OCI-LY7 (cell line): ENCODE measurements around the gene C15orf39. TPM values are rescaled to one million over a fixed set of nuclear protein-coding genes. Genes with fewer than 3 reads are reported as not detected.

ENCODE experiments used
- BruUV-seq: library from RNA; stranded (reverse); fragments of 400-500 nt; replicated peaks from 2 replicates; lab custom pipeline; 2021; lab: Mats Ljungman, UMichigan
- CTCF ChIA-PET: fragments of 300-600 bp; sonication (Branson Sonifier 250); formaldehyde crosslinking; loops from one replicate; lab custom pipeline; 2022; ENCODE audit warnings: antibody characterized with exemption; ENCODE audit not compliant: unreplicated experiment; lab: Charles Lee
- POLR2A ChIA-PET: fragments of 300-600 bp; sonication (Branson Sonifier 250); formaldehyde crosslinking; loops from one replicate; lab custom pipeline; 2022; ENCODE audit warnings: antibody characterized with exemption; lab: Charles Lee
- DNase-seq: peaks from one replicate; pipeline ENCODE4 v3.0.0-alpha.2; 2015; ENCODE audit warnings: low spot score
- H2AFZ ChIP-seq: fragments of 200-600 bp; sonication (generic), shearing (Covaris generic); 2 replicates; pipeline ENCODE4 v1.6.1; 2014; ENCODE audit warnings: mild to moderate bottlenecking, antibody characterized with exemption, low read length, moderate library complexity
- H3K27ac ChIP-seq: fragments of 200-600 bp; sonication (generic); 2 replicates; pipeline ENCODE4 v1.5.1; 2014; ENCODE audit warnings: mixed run types, low read depth, mild to moderate bottlenecking, moderate library complexity, low read length, inconsistent platforms; ENCODE audit not compliant: poor library complexity, severe bottlenecking
- H3K36me3 ChIP-seq: fragments of 200-600 bp; sonication (generic); 2 replicates; pipeline ENCODE4 v1.6.1; 2014; ENCODE audit warnings: mild to moderate bottlenecking, antibody characterized with exemption, low read length, moderate library complexity, mixed read lengths; ENCODE audit not compliant: insufficient read depth
- H3K4me1 ChIP-seq: fragments of 200-600 bp; sonication (generic); 2 replicates; pipeline ENCODE4 v1.5.1; 2014; ENCODE audit warnings: mild to moderate bottlenecking, low read length; ENCODE audit not compliant: insufficient read depth, poor library complexity, severe bottlenecking
- H3K4me2 ChIP-seq: fragments of 200-600 bp; sonication (generic); 2 replicates; pipeline ENCODE4 v1.6.1; 2014; ENCODE audit warnings: mild to moderate bottlenecking, low read length
- H3K4me3 ChIP-seq: fragments of 200-600 bp; sonication (generic); 2 replicates; pipeline ENCODE4 v1.5.1; 2014; ENCODE audit warnings: mild to moderate bottlenecking, low read depth, low read length; ENCODE audit not compliant: poor library complexity, severe bottlenecking
- H3K79me2 ChIP-seq: fragments of 200-600 bp; sonication (generic); 2 replicates; pipeline ENCODE4 v1.6.1; 2016; ENCODE audit warnings: low read depth, mild to moderate bottlenecking, low read length, moderate library complexity, mixed read lengths; ENCODE audit not compliant: insufficient read depth
- H3K9me2 ChIP-seq: fragments of 200-600 bp; sonication (generic); 2 replicates; pipeline ENCODE4 v1.6.1; 2016; ENCODE audit warnings: mild to moderate bottlenecking, low read length, mixed read lengths; ENCODE audit not compliant: insufficient read depth
- H3K9me3 ChIP-seq: fragments of 200-600 bp; sonication (generic); 2 replicates; pipeline ENCODE4 v1.6.1; 2014; ENCODE audit warnings: mild to moderate bottlenecking, mixed run types, low read length, mixed read lengths
- H4K20me1 ChIP-seq: fragments of 200-600 bp; sonication (generic); 2 replicates; pipeline ENCODE4 v1.6.1; 2014; ENCODE audit warnings: mild to moderate bottlenecking, antibody characterized with exemption, low read length, moderate library complexity, mixed read lengths; ENCODE audit not compliant: insufficient read depth
- CTCF ChIP-seq: fragments of 200-600 bp; sonication (generic); conservative IDR thresholded peaks from 2 replicates; pipeline ENCODE4 v1.5.1; 2014; ENCODE audit warnings: mild to moderate bottlenecking, antibody characterized with exemption, low read length, moderate library complexity, mixed read lengths
- EZH2phosphoT487 ChIP-seq: fragments of 200-600 bp; sonication (generic); IDR thresholded peaks from 2 replicates; pipeline ENCODE4 v1.6.1; 2018; ENCODE audit warnings: low read depth, borderline replicate concordance, mild to moderate bottlenecking, mixed run types, antibody characterized with exemption, low read length, moderate library complexity, mixed read lengths
- intact Hi-C: fragments of 100-400 bp; cut with micrococcal nuclease; formaldehyde crosslinking; loops from one replicate; pipeline ENCODE4 v1.10.0; 2022; ENCODE audit not compliant: unreplicated experiment
- total RNA-seq, 2 experiments: library from RNA; depleted of rRNA in 1 of 2; stranded (reverse); fragments of >200 nt in 1 of 2; shearing (Covaris generic) in 1 of 2; gene quantifications; 2 replicates each; pipeline ENCODE4 v1.2.3, GENCODE V29; 2014 to 2022

Gene C15orf39
- total RNA-seq, 2 experiments from 2014 or later, result 26.5 to 50.2 TPM

- DNase-seq, result no peak
- H2AFZ ChIP-seq, result no peak overlapping the region
- H3K9me3 ChIP-seq, result no peaks in the 10 kb centered on the region
- H3K4me2 ChIP-seq, result no peak overlapping the region
- no peak overlapping the region for H3K27ac ChIP-seq
- H3K36me3 ChIP-seq, result peaks cover 92% of the 10 kb centered on the region
- H3K79me2 ChIP-seq, result peaks cover 79% of the 10 kb centered on the region
- H3K9me2 ChIP-seq, result no peaks in the 10 kb centered on the region
- peaks cover 20% of the 10 kb centered on the region for H3K4me1 ChIP-seq
- H3K4me3 ChIP-seq, result no peak overlapping the region
- TF ChIP-seq EZH2phosphoT487 (no peak), CTCF (no peak)
- BruUV-seq, result no TSS peak
- CTCF ChIA-PET, result no interaction called here
- intact Hi-C loops, result no loop called here
- POLR2A ChIA-PET, result interaction anchor here (1.4 to 1.7 kb wide), 2 partner anchors 12 to 185 kb away, joined by 3 read pairs; no protein-coding TSS in a partner anchor
- peaks cover 37% of the 10 kb centered on the region for H4K20me1 ChIP-seq
Measured at GRCh38 chr15:75207618-75208500, 6.2 kb downstream of the C15orf39 start.

- CTCF ChIA-PET, result no interaction called here
- no peak overlapping the region for H3K4me3 ChIP-seq
- DNase-seq, result no peak
- H3K4me1 ChIP-seq, result peaks cover 17% of the 10 kb centered on the region
- H4K20me1 ChIP-seq, result peaks cover 30% of the 10 kb centered on the region
- H3K9me3 ChIP-seq, result no peaks in the 10 kb centered on the region
- no peak overlapping the region for H3K4me2 ChIP-seq
- no TSS peak for BruUV-seq
- TF ChIP-seq EZH2phosphoT487 (no peak), CTCF (no peak)
- H2AFZ ChIP-seq, result no peak overlapping the region
- POLR2A ChIA-PET, result interaction anchor here (0.5 to 1.7 kb wide), 3 partner anchors 11 to 186 kb away, joined by 3 read pairs; no protein-coding TSS in a partner anchor
- H3K36me3 ChIP-seq, result peaks cover 92% of the 10 kb centered on the region
- H3K79me2 ChIP-seq, result peaks cover 71% of the 10 kb centered on the region
- H3K27ac ChIP-seq, result no peak overlapping the region
- H3K9me2 ChIP-seq, result no peaks in the 10 kb centered on the region
- intact Hi-C loops, result no loop called here
Measured at GRCh38 chr15:75208501-75209288, 7.0 kb downstream of the C15orf39 start.
